GM21529 (cell line): ENCODE results near the gene CCDC88B.
"Not testable (repeated sequence)": the region's sequence is repeated elsewhere in the genome, so short reads cannot be mapped to it uniquely, and the experiment has no call there.

Experiments used
- ATAC-seq: cut with Tn5 transposase; IDR thresholded peaks from one replicate; pipeline ENCODE4 v1.9.1; 2021; ENCODE audit not compliant: unreplicated experiment

CCDC88B gene

DNA sequence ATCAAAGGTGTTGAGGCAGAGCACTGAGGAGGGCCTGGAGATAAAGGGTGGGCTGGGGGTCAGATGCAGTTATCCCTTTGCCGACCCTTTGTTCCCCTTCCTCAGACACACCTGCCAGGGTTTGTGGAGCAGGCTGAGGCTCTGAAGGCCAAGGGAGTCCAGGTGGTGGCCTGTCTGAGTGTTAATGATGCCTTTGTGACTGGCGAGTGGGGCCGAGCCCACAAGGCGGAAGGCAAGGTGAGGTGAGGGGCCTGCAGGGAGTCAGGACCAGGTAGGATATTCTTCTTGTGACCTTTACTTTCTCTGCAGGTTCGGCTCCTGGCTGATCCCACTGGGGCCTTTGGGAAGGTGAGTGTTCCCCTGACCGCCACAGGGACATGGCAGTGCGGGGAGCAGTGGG is 19.4 kb upstream of the CCDC88B start:
- ATAC-seq: no peak

DNA sequence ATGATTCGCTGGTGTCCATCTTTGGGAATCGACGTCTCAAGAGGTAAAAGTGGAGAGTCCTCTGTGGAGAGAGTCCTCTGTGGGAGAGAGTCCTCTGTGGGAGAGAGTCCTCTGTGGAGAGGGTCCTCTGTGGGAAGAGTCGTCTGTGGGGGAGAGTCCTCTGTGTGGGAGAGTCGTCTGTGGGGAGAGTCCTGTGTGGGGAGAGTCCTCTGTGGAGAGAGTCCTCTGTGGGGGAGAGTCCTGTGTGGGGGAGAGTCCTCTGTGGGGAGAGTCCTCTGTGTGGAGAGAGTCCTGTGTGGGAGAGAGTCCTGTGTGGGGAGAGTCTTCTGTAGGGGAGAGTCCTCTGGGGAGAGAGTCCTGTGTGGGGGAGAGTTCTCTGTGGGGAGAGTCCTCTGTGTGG is 19.0 kb upstream of the CCDC88B start:
- ATAC-seq: no peak

DNA sequence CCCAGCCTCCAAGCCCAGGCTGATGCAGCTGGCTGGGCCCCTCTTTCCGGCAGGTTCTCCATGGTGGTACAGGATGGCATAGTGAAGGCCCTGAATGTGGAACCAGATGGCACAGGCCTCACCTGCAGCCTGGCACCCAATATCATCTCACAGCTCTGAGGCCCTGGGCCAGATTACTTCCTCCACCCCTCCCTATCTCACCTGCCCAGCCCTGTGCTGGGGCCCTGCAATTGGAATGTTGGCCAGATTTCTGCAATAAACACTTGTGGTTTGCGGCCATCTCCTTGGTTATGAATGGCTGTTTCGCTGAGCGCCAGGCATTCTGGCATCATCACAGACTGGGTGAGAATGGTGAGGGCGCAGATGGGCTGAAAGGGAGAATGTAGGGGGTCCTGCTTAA is 18.5 kb upstream of the CCDC88B start:
- no peak for ATAC-seq

DNA sequence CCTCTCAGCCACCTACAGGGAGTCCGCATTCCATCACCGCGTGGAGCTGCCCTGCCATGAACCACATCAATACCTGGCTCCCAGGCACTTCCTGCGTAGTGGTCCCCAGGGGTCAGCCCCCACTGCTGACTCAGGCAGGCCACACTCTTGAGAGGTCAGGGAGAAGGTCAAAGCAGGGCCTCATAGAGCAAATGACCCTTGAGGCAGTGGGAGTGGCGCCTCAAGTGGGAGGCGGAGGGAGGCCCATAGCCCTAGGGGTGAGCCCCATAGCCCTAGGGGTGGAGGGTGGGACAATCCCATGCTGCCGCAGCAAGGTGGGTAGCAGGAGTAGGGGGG is 17.1 kb upstream of the CCDC88B start:
- ATAC-seq: no peak

DNA sequence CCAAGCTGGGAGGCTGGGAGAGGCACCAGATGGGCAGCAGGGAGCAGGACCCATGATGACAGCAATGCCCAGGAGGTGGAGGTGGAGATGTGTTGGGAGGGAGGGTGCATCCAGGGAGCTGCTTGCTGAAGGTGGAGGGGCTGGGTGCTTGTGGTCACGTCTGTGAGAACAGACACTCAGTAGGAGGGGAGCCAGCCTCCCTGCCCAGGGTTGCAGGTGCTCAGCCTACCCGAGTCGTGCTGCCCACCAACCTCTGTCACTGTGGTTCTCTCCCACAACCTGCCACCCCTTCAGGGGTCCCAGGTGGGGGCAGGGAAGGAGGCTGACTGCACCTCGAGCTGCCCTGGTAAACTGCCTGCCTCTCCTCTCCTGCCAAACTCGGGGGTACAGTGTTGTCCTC is 16.6 kb upstream of the CCDC88B start:
- ATAC-seq: no peak

DNA sequence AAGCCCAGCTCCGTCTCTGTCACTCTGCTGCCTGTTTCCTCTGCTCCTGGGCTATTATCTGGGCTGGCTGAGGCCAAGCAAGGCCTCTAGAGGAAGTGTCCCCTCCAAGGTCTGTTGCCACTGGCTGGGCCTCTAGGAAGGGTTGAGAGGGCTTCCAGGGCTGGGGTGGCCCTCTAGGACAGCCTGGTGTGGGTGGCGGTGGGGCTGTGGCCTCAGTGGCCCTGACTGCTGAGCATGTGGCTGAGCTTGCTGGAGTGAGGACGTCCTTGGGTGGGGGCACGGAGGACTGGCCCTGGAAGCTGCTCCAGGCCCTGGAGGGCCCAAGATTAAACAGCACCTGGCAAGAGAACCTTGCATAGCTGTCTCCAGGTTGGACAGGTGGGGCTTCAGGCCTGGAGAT is 16.0 kb upstream of the CCDC88B start:
- not testable (repeated sequence) for ATAC-seq

DNA sequence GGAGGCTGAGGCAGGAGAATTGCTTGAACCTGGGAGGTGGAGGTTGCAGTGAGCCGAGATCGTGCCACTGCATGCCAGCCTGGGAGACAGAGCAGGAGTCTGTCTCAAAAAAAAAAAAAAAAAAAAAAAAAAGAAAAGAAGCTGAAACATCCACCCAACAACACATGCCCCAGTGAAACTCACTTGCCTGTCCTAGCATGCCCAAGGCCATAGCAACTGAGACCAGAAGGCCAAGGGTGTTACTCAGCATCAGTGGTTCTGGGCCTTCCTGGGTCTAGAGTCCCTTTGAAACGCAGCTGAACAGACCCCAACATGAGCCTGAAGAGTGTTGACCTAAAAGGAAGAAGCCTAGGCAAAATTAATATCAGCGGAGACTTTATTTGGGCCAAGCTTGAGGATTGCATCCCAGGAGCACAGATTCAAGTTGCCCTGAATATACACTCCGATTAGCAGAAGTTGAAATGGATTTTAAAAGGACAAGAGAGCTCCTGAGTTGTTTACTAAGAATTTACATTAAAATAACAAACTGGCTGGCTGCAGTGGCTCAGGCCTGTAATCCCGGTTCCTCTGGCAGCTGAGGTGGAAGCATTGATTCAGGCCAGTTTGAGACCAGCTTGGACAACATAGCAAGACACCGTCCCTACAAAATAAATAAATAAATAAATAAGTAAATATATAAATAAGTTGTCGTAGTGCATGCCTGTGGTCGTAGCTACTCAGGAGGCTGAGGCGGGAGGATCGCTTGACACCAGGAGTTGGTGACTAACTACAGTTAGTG is 15.1 kb upstream of the CCDC88B start:
- no peak for ATAC-seq

DNA sequence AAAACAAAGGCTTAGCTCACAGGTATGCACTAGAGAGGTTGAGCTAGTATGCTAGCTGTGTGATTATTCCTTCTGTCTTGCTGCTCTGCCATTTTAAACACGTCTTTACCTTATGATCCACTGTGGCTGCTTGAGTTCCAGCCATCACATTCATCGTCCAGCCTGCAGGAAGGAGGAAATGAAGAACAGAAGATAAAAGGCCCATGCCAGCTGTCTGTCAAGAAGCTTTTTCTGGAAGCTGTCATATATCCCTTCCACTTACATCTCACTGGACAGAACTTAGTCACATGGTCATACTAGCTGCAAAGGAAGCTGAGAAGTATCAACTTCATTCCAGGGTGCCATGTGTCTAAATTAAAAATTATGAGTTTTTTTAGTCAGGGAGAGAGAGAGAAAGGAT is 12.6 kb upstream of the CCDC88B start:
- ATAC-seq: no peak

DNA sequence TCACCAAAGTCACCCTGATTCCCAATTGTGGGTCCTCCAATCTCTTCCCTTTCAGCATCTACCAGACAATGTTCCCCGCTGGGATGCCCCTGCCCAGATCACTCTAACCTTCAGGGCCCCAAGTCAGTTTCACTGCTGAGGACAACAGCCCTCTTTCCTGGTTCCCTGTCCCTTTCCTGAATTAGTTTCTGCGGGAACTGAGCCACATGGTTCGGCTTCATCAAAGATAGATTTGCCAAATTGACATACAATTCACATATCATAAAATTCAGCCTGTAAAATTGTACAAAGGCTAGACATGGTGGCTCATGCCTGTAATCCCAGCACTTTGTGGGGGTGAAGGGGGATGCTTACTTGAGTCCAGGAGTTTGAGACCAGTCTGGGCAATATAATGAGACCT is 12.0 kb upstream of the CCDC88B start:
- ATAC-seq: no peak

DNA sequence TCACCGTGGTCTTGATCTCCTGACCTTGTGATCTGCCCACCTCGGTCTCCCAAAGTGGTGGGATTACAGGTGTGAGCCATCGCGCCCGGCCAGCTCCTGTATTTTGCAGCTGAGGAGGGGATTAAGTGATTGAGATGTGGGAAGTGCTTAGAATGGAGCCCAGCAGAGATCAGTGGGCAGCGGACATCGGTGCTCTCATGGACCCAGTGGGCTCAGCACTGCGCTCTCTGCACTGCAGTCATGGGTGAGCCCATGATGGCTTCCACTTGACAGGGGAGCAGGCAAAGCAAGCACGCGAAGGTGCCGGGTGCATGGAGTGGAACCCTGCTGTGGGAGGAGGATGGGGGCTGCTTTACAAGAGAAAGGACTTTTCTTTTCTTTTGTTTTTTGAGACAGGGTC is 9.1 kb upstream of the CCDC88B start:
- no peak for ATAC-seq

DNA sequence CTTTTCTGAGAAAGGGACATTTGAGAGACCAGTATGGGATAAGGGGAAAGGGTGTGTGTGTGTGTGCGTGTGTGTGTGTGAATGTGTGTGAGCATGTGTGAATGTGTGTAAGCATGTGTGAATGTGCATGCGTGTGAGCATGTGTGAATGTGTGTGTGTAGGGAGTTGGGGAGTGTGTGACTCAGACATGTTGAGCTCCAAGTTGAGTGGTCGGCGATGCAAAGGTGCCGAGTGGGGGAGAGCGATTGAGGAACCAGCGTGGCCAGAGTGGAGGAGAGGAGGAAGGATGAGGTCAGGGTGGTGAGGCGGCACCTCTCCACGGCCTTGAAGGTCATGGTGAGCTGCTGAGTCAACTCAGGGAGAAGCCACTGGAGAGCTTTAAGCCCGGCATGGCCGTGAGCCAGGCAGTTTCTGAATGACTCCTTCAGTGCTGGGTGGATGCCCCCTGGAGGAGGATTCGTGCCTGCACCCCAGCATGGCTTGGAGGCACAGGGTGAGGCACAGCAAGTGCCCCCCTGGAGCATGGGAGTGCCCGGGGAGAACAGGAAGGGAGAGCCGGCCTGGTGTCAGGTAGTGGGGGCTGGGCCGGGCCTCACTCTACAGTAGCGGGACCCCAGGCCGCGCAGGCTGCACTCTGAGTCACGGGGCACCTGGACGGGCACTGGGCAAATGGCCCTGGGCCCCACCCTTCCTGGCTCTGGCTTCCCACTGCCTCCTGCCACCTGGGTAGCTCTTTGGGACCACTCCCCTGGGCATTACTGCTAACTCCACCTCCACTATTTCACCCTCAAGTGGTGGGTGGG is 8.2 kb upstream of the CCDC88B start:
- peak; percentile 51 for ATAC-seq

DNA sequence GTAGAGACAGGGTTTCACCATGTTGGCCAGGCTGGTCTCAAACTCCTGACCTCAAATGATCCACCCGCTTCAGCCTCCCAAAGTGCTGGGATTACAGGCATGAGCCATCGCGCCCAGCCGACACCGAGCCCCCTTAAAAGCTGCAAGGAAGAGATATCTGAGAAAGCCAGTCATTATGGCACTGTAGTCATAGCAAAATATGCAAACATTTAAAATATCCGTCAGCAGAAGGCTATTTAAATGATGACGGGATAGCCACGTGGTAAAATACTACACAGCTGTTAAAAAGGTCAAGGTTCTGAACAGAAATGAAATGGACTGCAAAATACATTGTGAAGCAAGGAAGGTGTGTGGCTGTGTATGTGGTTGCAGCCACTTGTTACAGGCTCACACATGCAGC is 6.4 kb upstream of the CCDC88B start:
- no peak for ATAC-seq

DNA sequence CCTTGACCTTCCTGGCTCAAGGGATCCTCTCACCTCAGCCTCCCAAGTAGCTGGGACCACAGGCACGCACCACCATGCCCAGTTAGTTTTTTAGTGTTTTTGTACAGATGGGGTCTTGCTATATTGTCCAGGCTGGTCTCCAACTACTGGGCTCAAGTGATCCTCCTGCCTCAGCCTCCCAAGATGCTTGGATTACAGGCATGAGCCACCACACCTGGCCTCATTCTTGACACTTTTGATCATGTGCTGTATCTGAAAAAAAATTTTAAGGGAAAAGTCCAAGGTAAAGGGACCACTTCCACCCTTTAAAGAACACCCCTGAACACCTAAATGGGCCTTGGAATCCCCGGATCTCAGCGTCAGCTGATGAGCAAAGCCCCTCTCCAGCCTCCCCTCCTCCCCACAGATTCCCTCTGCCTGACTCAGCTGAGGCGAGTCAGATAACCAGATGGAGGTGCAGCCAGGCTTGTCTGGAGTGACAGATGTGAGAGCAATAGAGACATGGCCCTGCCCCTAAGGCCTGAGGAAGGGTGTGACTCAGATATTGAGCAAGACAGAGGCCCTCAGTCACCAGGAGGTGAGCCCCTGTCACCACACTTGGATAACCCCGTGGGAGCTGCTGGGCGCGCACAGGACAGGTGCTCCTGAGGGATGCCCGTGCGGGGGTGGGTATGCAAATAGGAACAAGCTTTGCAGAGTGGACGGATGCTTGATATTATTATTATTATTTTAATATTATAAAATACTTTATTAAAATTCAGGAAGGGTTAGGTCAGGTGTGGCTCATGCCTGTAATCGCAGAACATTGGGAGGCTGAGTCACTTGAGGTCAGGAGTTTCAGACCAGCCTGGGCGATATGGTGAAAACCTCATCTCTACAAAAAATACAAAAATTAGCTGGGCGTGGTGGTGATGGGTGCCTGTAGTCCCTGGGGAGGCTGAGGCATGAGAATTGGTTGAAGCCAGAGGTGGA is 5.0 kb upstream of the CCDC88B start:
- ATAC-seq: peak; percentile 83

DNA sequence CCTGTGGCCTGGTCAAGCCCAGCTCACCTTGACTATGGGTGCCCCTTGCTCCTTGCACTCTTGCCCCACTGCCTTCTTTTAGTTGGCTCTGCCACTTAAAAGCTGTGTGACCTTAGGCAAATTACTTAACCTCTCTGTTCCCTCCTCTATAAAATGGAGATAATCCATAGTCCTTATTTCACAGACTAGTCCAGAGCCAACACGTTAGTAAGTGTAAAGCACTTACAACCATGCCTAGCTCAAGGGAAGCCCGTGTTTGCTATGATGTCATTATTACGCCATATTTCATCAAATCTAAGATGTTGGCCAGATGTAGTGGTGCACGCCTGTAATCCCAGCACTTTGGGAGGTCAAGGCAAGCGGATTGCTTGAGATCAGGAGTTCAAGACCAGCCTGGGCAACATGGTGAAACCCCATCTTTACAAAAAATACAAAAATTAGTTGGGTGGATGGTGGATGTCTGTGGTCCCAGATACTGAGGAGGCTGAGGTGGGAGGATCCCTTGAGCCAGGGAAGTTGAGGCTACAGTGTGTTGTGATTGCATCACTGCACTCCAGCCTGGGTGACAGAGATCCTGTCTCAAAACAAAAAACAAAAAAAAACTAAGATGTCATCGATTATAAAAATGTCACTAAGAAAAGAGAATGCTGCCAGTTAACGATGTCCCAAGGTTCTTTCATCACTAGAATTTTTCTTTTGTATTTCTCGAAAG is 2.3 kb upstream of the CCDC88B start:
- ATAC-seq: no peak

DNA sequence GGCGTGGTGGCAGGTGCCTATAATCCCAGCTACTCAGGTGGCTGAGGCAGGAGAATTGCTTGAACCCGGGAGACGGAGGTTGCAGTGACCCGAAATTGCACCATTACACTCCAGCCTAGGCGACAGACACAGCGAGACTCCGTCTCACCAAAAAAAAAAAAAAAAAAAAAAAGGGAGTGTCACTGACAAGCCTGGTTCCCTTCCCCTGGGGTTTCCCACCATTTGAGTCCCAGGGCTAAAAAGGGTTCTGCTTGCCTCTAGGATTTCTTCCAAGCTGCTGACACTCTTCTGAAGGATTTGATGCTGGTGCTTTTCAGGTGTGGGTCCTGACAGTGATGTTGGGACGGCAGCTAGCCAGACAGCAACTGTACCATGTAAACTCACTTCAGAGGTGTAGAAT is 1.3 kb upstream of the CCDC88B start:
- no peak for ATAC-seq

DNA sequence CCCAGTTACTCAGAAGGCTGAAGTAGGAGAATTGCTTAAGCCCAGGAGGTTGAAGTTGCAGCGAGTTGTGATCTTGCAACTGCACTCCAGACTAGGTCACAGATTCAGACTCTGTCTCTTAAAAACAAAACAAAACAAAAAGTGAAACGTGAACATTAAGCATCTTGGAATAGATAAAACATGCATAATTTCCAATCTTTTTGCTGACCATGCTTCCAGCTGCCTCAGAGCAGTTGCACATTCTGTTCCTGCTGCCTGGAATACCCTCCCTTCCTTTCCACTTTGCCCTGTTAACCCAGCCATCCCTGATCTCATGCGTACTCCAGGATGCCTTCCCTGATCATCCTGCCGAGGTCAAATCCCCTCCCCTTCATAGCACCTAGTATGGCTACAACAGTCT is 718 bp upstream of the CCDC88B start:
- ATAC-seq: no peak

DNA sequence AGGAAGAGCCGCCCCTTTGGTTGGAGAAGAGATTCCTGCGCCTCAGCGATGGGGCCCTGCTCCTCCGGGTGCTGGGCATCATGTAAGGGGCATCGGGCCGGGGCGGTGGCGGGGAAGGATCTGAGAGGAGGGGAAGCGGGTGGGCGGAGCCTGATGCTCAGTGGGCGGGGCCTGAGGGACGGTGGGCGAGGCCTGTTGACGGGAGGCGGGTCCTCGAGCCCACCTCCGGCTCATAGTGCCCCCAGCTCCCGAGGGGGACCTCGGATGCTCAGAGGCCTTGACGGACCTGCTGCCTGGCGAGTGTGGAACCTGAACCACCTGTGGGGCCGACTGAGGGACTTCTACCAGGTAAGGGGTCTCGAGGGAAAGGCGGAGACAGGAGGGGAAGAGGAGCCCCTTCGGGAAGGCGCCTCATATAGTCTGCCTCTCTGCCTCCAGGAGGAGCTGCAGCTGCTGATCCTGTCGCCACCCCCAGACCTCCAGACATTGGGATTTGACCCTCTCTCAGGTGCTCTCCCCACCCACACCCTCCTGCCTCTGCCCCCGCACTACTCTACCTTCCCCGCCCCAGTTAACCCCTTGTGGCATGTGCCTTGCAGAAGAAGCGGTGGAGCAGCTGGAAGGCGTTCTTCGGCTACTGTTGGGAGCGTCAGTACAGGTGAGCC is 799 bp downstream of the CCDC88B start:
- peak; percentile 46 for ATAC-seq

DNA sequence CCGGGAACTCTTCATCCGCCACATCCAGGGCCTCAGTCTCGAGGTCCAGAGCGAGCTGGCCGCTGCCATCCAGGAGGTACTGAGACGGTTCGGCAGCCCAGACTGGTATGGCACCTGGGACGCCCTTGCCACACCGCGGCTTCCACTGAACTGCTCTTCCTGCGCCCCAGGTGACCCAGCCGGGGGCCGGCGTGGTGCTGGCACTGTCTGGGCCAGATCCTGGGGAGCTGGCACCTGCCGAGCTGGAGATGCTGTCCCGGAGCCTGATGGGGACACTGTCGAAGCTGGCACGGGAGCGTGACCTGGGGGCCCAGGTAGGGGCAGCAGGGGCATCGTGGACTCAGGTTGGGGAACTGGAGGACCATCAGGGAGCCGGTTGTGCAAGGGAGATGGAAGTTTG is 1.4 kb downstream of the CCDC88B start:
- ATAC-seq: no peak

DNA sequence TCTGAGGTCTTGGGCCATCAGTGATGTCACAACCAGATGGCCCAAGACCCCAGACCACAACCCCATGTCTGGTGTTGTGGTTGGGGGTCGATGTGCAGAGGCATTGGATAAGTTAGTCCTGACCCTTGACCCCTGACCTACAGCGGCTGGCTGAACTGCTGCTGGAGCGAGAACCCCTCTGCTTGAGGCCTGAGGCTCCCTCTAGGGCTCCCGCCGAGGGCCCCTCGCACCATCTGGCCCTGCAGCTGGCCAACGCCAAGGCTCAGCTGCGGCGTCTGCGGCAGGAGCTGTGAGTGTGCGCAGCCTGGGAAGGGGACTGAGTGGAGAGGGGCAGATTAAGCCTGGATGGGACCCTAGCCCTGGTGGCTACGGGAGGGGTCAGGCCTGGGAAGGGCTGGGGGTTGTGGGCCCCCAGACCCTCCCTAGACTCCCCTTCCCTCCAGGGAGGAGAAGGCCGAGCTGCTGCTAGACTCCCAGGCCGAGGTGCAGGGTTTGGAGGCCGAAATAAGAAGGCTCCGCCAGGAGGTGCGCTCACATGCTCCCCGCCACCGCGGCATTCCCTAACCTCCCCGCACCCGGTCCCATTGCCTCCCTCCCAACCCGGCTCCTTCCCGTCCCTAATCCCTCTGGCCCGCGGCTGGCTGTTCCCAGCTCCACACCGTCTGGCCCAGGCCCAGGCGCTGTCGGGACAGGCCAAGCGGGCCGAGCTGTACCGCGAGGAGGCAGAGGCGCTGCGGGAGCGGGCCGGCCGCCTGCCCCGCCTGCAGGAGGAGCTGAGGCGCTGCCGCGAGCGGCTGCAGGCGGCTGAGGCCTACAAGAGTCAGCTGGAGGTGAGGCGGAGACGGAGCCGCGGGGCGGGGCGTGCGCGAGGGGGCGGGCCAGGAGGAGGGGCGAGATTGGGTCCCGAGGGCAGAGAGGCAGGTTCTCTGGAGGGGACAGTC is 2.1 kb downstream of the CCDC88B start:
- no peak for ATAC-seq
